HCT116 (cell line): ENCODE data around the gene DBP. TPM values are rescaled to one million over a fixed set of nuclear protein-coding genes. Genes with fewer than 3 reads are reported as not detected.

Experiments
- ATAC-seq: fragments of 200-7000 bp; cut with Tn5 transposase; 2 replicates; pipeline ENCODE4 v1.9.1; 2020; ENCODE audit warnings: mild to moderate bottlenecking, moderate library complexity
- BruUV-seq: library from RNA; stranded (reverse); fragments of 400-500 nt; replicated peaks from 2 replicates; lab custom pipeline; 2021; lab: Mats Ljungman, UMichigan
- CTCF ChIA-PET: fragments of 300-600 bp; sonication (Branson Sonifier 250); formaldehyde crosslinking; loops from one replicate; lab custom pipeline; 2021; ENCODE audit warnings: antibody characterized with exemption; lab: Charles Lee
- POLR2A ChIA-PET: fragments of 300-600, 350-600 bp; sonication (Branson Sonifier 250); formaldehyde crosslinking; loops from one replicate; lab custom pipeline; 2021; ENCODE audit warnings: antibody characterized with exemption; lab: Charles Lee
- RAD21 ChIA-PET, 2 experiments: fragments of 300-600 bp; sonication (Branson Sonifier 250); formaldehyde crosslinking; loops; one replicate each; lab custom pipeline; 2023; ENCODE audit warnings: low total read pairs in 2 of 2; ENCODE audit not compliant: uncharacterized antibody in 2 of 2, unreplicated experiment in 2 of 2, low non-redundant PET in 1 of 2; lab: Charles Lee
- DNase-seq: peaks from one replicate; pipeline ENCODE4 v3.0.0-alpha.2; 2010; ENCODE audit warnings: low read depth, low spot score
- H2AFZ ChIP-seq: fragments of 200-600 bp; shearing (Covaris generic), sonication (generic); 2 replicates; pipeline ENCODE4 v1.6.1; 2017; ENCODE audit warnings: low read depth, mixed run types, mixed read lengths, antibody characterized with exemption, low read length; ENCODE audit not compliant: poor library complexity, severe bottlenecking
- H3K27ac ChIP-seq: 2 replicates; pipeline ENCODE4 v1.5.1; 2012; ENCODE audit warnings: low read depth, low read length
- H3K27me3 ChIP-seq: fragments of 200-600 bp; sonication (generic); 2 replicates; pipeline ENCODE4 v1.6.1; 2016; ENCODE audit warnings: mixed run types, low read length, mixed read lengths; ENCODE audit not compliant: insufficient read depth
- H3K36me3 ChIP-seq, 2 experiments: fragments of 200-500 bp in 1 of 2; fragments of 200-600 bp in 1 of 2; sonication (Bioruptor generic) in 1 of 2; sonication (generic) in 1 of 2; 2 replicates each; pipeline versions ENCODE4 v1.5.1 to v1.6.1; 2014 to 2016; ENCODE audit warnings: low read length in 2 of 2, inconsistent platforms in 1 of 2, mixed read lengths in 1 of 2, mixed run types in 1 of 2; ENCODE audit not compliant: insufficient read depth in 2 of 2, control insufficient read depth in 1 of 2
- H3K4me1 ChIP-seq, 2 experiments: fragments of 200-600 bp in 1 of 2; sonication (generic) in 1 of 2; 2 replicates each; pipeline versions ENCODE4 v1.5.1 to v1.6.1; 2012 to 2017; ENCODE audit warnings: low read length in 2 of 2, inconsistent platforms in 1 of 2, mild to moderate bottlenecking in 1 of 2, mixed read lengths in 1 of 2, mixed run types in 1 of 2, moderate library complexity in 1 of 2; ENCODE audit not compliant: insufficient read depth in 2 of 2, control insufficient read depth in 1 of 2
- H3K4me2 ChIP-seq: fragments of 200-600 bp; sonication (generic); 2 replicates; pipeline ENCODE4 v1.6.1; 2017; ENCODE audit warnings: mixed run types, low read length, mixed read lengths
- H3K4me3 ChIP-seq, 2 experiments: fragments of 200-600 bp in 1 of 2; sonication (generic) in 1 of 2; replicated peaks in 1 of 2; 2 replicates each; pipeline ENCODE4 v1.5.1; 2011 to 2016; ENCODE audit warnings: low read length in 2 of 2, control low read depth in 1 of 2, low read depth in 1 of 2, mild to moderate bottlenecking in 1 of 2, mixed read lengths in 1 of 2, mixed run types in 1 of 2
- H3K79me2 ChIP-seq: fragments of 200-600 bp; sonication (generic); 2 replicates; pipeline ENCODE4 v1.6.1; 2017; ENCODE audit warnings: mild to moderate bottlenecking, mixed run types, low read length, moderate library complexity, mixed read lengths; ENCODE audit not compliant: insufficient read depth
- H3K9ac ChIP-seq: fragments of 200-600 bp; sonication (generic); 2 replicates; pipeline ENCODE4 v1.6.1; 2016; ENCODE audit warnings: low read length, mixed read lengths
- H3K9me2 ChIP-seq: fragments of 200-600 bp; sonication (generic), shearing (Covaris generic); 2 replicates; pipeline ENCODE4 v1.6.1; 2017; ENCODE audit warnings: mixed run types, mild to moderate bottlenecking, moderate library complexity; ENCODE audit not compliant: insufficient read depth
- H3K9me3 ChIP-seq, 2 experiments: fragments of 200-500 bp in 1 of 2; fragments of 200-600 bp in 1 of 2; sonication (Bioruptor generic) in 1 of 2; sonication (generic) in 1 of 2; 2 replicates each; pipeline ENCODE4 v1.6.1; 2014 to 2017; ENCODE audit warnings: low read length in 2 of 2, mixed read lengths in 2 of 2, inconsistent platforms in 1 of 2, low read depth in 1 of 2, mild to moderate bottlenecking in 1 of 2, mixed run types in 1 of 2, moderate library complexity in 1 of 2; ENCODE audit not compliant: control insufficient read depth in 1 of 2, insufficient read depth in 1 of 2
- H4K20me1 ChIP-seq: fragments of 200-600 bp; sonication (generic), shearing (Covaris generic); 2 replicates; pipeline ENCODE4 v1.6.1; 2017; ENCODE audit warnings: mixed run types, mild to moderate bottlenecking, moderate library complexity; ENCODE audit not compliant: insufficient read depth
- CBX3 ChIP-seq: IDR thresholded peaks from 2 replicates; pipeline ENCODE4 v1.6.1; 2012; ENCODE audit warnings: low read depth
- CEBPB ChIP-seq: IDR thresholded peaks from 2 replicates; pipeline ENCODE4 v1.6.1; 2012; ENCODE audit warnings: low read depth
- EGR1 ChIP-seq: IDR thresholded peaks from 2 replicates; pipeline ENCODE4 v1.6.1; 2012; ENCODE audit warnings: low read depth
- POLR2A ChIP-seq: IDR thresholded peaks from 2 replicates; pipeline ENCODE4 v1.7.0; 2011; ENCODE audit warnings: borderline replicate concordance; ENCODE audit not compliant: insufficient read depth, insufficient read length; ENCODE audit errors: extremely low read depth
- POLR2AphosphoS5 ChIP-seq: IDR thresholded peaks from 2 replicates; pipeline ENCODE4 v1.6.1; 2011; ENCODE audit warnings: mild to moderate bottlenecking, low read depth, low read length, moderate library complexity
- RAD21 ChIP-seq: IDR thresholded peaks from 2 replicates; pipeline ENCODE4 v1.6.1; 2012; ENCODE audit warnings: low read depth, mild to moderate bottlenecking
- SRF ChIP-seq: IDR thresholded peaks from 2 replicates; pipeline ENCODE4 v1.6.1; 2012; ENCODE audit warnings: low read depth
- intact Hi-C: fragments of 100-400 bp; cut with micrococcal nuclease; formaldehyde crosslinking; loops from 2 replicates; pipeline ENCODE4 v1.10.0; 2022
- total RNA-seq: library from RNA; stranded (reverse); gene quantifications from one replicate; pipeline ENCODE4 v1.2.1, GENCODE V29; 2021; ENCODE audit not compliant: unreplicated experiment
- TF ChIP-seq, protein P1 (sequence below), 3 experiments: fragments of 200-600 bp in 1 of 3; sonication (generic) in 1 of 3; IDR thresholded peaks in 2 of 3; conservative IDR thresholded peaks in 1 of 3; 2 replicates each; pipeline ENCODE4 v1.5.1; 2012 to 2017; ENCODE audit warnings: low read depth in 2 of 3, low read length in 2 of 3, antibody characterized with exemption in 1 of 3, borderline replicate concordance in 1 of 3, control low read depth in 1 of 3, mild to moderate bottlenecking in 1 of 3, mixed read lengths in 1 of 3, mixed run types in 1 of 3, moderate library complexity in 1 of 3; ENCODE audit not compliant: insufficient read depth in 1 of 3
- TF ChIP-seq, protein P2 (sequence below): IDR thresholded peaks from 2 replicates; pipeline ENCODE4 v1.6.1; 2012; ENCODE audit warnings: low read depth

The DBP gene
- total RNA-seq, 1 experiment from 2014 or later = 45.9 TPM

DNA sequence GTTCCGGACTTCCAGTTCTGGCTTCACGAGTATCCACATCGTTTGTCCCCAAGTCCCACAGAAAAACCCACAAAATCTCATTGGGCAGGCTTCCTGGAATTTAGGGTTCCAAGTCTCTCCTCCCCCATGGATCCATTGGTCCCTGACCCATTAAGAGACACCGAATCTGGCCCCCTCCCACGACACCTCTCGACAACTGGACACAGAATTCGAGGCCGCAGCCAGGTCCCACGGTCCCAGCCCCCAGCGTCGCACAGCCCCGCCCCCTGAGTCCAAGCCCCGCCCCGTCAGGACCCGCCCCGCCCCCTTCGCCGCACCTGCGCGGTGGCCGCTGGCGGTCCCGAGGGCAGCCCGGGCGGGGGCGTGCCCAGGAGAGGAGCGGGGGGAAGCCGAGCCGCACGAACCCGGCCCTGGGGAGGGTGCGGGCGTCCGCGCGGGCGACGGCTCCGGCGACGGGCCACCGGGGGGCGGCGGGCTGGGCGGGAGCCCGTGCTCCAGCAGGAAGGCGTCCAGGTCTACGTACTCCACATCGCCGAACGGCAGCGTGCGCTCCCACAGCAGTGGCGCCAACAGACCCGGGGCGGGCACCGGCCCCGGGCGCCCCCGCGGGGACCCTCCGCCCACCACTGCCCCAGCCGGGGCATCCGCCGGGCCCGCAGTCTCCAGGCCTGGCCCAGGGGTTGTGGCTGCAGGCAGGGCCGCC lies 1.8 kb downstream of the DBP start:
- DNase-seq = no peak
- H3K9ac ChIP-seq = peak overlapping the region; percentile 96
- TF ChIP-seq, protein P1, sequence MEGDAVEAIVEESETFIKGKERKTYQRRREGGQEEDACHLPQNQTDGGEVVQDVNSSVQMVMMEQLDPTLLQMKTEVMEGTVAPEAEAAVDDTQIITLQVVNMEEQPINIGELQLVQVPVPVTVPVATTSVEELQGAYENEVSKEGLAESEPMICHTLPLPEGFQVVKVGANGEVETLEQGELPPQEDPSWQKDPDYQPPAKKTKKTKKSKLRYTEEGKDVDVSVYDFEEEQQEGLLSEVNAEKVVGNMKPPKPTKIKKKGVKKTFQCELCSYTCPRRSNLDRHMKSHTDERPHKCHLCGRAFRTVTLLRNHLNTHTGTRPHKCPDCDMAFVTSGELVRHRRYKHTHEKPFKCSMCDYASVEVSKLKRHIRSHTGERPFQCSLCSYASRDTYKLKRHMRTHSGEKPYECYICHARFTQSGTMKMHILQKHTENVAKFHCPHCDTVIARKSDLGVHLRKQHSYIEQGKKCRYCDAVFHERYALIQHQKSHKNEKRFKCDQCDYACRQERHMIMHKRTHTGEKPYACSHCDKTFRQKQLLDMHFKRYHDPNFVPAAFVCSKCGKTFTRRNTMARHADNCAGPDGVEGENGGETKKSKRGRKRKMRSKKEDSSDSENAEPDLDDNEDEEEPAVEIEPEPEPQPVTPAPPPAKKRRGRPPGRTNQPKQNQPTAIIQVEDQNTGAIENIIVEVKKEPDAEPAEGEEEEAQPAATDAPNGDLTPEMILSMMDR (IDR thresholded peaks at IDR 0.05 in 2 of 3, conservative IDR thresholded peaks at IDR 0.05 in 1 of 3; ENCODE audit: borderline replicate concordance in 1 of 3, insufficient read depth in 1 of 3, low read depth in 2 of 3, low read length in 2 of 3) = no peak
- TF ChIP-seq POLR2AphosphoS5 = peak; percentile 66
- no peak for TF ChIP-seq EGR1
- no peak for TF ChIP-seq SRF
- no peak for TF ChIP-seq CBX3
- no peak for TF ChIP-seq RAD21
- peak; percentile 31 for TF ChIP-seq POLR2A
- no peak for TF ChIP-seq CEBPB
- TF ChIP-seq, protein P2, sequence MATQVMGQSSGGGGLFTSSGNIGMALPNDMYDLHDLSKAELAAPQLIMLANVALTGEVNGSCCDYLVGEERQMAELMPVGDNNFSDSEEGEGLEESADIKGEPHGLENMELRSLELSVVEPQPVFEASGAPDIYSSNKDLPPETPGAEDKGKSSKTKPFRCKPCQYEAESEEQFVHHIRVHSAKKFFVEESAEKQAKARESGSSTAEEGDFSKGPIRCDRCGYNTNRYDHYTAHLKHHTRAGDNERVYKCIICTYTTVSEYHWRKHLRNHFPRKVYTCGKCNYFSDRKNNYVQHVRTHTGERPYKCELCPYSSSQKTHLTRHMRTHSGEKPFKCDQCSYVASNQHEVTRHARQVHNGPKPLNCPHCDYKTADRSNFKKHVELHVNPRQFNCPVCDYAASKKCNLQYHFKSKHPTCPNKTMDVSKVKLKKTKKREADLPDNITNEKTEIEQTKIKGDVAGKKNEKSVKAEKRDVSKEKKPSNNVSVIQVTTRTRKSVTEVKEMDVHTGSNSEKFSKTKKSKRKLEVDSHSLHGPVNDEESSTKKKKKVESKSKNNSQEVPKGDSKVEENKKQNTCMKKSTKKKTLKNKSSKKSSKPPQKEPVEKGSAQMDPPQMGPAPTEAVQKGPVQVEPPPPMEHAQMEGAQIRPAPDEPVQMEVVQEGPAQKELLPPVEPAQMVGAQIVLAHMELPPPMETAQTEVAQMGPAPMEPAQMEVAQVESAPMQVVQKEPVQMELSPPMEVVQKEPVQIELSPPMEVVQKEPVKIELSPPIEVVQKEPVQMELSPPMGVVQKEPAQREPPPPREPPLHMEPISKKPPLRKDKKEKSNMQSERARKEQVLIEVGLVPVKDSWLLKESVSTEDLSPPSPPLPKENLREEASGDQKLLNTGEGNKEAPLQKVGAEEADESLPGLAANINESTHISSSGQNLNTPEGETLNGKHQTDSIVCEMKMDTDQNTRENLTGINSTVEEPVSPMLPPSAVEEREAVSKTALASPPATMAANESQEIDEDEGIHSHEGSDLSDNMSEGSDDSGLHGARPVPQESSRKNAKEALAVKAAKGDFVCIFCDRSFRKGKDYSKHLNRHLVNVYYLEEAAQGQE = no peak
- intact Hi-C loops = no loop called here
- CTCF ChIA-PET = no interaction called here
- peak overlapping the region; percentile 49 to 83 for H3K4me3 ChIP-seq
- H3K27me3 ChIP-seq = no peaks in the 10 kb centered on the region
- H2AFZ ChIP-seq = no peak overlapping the region
- RAD21 ChIA-PET = no interaction called here
- H3K36me3 ChIP-seq = peaks cover 2 to 13% of the 10 kb centered on the region in 2 experiments; a peak in 1 of 4 replicates
- no TSS peak for BruUV-seq
- ATAC-seq = peak; percentile 40
- POLR2A ChIA-PET = interaction anchor here (1.1 kb wide), 1 partner anchor 237 kb away, joined by 5 read pairs; the partner anchor contains the start of gene PPP1R15A
- peak overlapping the region; percentile 93 for H3K4me2 ChIP-seq
- H3K27ac ChIP-seq = peak overlapping the region; percentile 95
- H3K79me2 ChIP-seq = peaks cover 18% of the 10 kb centered on the region
- H4K20me1 ChIP-seq = no peaks in the 10 kb centered on the region
- no peaks in the 10 kb centered on the region for H3K9me3 ChIP-seq
- H3K4me1 ChIP-seq = peaks cover 34 to 78% of the 10 kb centered on the region in 2 experiments
- no peaks in the 10 kb centered on the region for H3K9me2 ChIP-seq
